Measurements from ENCODE around the gene MMP1. TPM values are rescaled to one million over a fixed set of nuclear protein-coding genes. Genes with fewer than 3 reads are reported as not detected.

The MMP1 gene
- total RNA-seq, 3 donors from 2014 or later (not counting 1 experiment from before 2014, with no cell fraction given): not detected

DNA sequence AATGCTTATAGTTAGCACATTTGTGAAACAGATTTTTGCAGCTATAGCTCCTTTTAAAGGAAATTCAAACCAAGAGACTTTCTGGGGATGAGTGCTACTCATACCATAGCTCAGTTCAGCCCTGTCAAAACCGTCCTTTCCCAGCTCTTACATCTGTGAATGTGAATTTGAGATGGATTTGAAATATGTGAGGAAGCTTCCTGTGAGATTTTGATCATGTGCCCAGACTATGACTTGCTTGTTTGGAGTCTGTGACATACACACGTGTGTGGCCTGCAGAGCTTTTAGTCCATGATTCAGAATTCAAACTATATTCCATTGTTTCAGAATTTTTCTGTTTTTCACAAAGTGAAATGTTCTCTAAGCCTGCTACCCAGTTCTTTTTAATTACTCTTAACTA, 4.4 kb upstream of the MMP1 start:
- Histone ChIP-seq H3K4me1 (ENCODE audit: control insufficient read depth, insufficient read depth, low read length) (no peaks in the 10 kb centered on the region), H3K27ac (ENCODE audit: low read length) (no peak overlapping the region), H3K4me3 (ENCODE audit: low read length) (no peak overlapping the region), H3K27me3 (ENCODE audit: control insufficient read depth, insufficient read depth, low read length) (no peaks in the 10 kb centered on the region), H3K36me3 (ENCODE audit: control insufficient read depth, insufficient read depth, low read length) (no peaks in the 10 kb centered on the region), H3K9me3 (ENCODE audit: control insufficient read depth, insufficient read depth, low read length) (no peaks in the 10 kb centered on the region)
- 6% methylated on average over 2 of the region's 2 CpGs for WGBS (ENCODE audit: insufficient coverage)
- H3K9me3 Mint-ChIP-seq: peaks cover 0 to 3% of the 10 kb centered on the region in 2 donors
- TF ChIP-seq, protein P1, sequence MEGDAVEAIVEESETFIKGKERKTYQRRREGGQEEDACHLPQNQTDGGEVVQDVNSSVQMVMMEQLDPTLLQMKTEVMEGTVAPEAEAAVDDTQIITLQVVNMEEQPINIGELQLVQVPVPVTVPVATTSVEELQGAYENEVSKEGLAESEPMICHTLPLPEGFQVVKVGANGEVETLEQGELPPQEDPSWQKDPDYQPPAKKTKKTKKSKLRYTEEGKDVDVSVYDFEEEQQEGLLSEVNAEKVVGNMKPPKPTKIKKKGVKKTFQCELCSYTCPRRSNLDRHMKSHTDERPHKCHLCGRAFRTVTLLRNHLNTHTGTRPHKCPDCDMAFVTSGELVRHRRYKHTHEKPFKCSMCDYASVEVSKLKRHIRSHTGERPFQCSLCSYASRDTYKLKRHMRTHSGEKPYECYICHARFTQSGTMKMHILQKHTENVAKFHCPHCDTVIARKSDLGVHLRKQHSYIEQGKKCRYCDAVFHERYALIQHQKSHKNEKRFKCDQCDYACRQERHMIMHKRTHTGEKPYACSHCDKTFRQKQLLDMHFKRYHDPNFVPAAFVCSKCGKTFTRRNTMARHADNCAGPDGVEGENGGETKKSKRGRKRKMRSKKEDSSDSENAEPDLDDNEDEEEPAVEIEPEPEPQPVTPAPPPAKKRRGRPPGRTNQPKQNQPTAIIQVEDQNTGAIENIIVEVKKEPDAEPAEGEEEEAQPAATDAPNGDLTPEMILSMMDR (IDR thresholded peaks at IDR 0.05): no peak
- H3K27me3 Mint-ChIP-seq (ENCODE audit: low read depth in 2 of 2): peaks cover 0 to 3% of the 10 kb centered on the region in 2 donors
- H3K27ac Mint-ChIP-seq: no peak overlapping the region
- no peaks in the 10 kb centered on the region for H3K36me3 Mint-ChIP-seq
- intact Hi-C loops (cut with micrococcal nuclease): no loop called here
- ATAC-seq (no peak), DNase-seq (no peak)
- no peaks in the 10 kb centered on the region for H3K4me1 Mint-ChIP-seq
- no peak overlapping the region for H3K4me3 Mint-ChIP-seq

DNA sequence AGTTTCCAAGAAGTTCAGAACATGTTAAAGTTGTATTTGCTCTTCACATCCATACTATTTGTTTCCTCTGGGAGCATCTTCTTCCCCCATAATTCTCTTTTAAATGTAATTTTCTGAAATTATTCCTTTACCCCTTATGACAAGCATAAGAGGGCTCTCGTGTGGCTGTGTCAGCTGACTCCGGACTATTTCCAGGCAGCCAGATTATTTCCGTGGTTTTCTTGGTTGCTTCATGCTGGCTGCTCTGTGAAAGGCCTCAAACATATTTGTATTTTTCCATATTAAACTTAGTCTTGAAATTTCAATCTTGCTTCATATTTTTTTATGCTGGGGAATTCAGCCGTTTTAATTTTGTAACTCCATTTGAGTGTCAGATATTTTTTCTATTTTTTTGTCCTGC, 2.8 kb upstream of the MMP1 start:
- TF ChIP-seq, protein P1 (IDR thresholded peaks at IDR 0.05): no peak
- H3K4me3 ChIP-seq (ENCODE audit: low read length): no peak overlapping the region
- 81% methylated on average over 4 of the region's 4 CpGs for WGBS (ENCODE audit: insufficient coverage)
- H3K4me1 ChIP-seq (ENCODE audit: control insufficient read depth, insufficient read depth, low read length): no peaks in the 10 kb centered on the region
- no peaks in the 10 kb centered on the region for H3K9me3 ChIP-seq (ENCODE audit: control insufficient read depth, insufficient read depth, low read length)
- H3K9me3 Mint-ChIP-seq: peaks cover 0 to 3% of the 10 kb centered on the region in 2 donors
- no peak for DNase-seq
- H3K27ac Mint-ChIP-seq: no peak overlapping the region
- no peaks in the 10 kb centered on the region for H3K36me3 Mint-ChIP-seq
- no peaks in the 10 kb centered on the region for H3K27me3 ChIP-seq (ENCODE audit: control insufficient read depth, insufficient read depth, low read length)
- no peak overlapping the region for H3K4me3 Mint-ChIP-seq
- peaks cover 0 to 2% of the 10 kb centered on the region in 2 donors for H3K27me3 Mint-ChIP-seq (ENCODE audit: low read depth in 2 of 2)
- intact Hi-C loops (cut with micrococcal nuclease): no loop called here
- no peak overlapping the region for H3K27ac ChIP-seq (ENCODE audit: low read length)
- H3K36me3 ChIP-seq (ENCODE audit: control insufficient read depth, insufficient read depth, low read length): no peaks in the 10 kb centered on the region
- ATAC-seq: no peak
- H3K4me1 Mint-ChIP-seq: no peaks in the 10 kb centered on the region

DNA sequence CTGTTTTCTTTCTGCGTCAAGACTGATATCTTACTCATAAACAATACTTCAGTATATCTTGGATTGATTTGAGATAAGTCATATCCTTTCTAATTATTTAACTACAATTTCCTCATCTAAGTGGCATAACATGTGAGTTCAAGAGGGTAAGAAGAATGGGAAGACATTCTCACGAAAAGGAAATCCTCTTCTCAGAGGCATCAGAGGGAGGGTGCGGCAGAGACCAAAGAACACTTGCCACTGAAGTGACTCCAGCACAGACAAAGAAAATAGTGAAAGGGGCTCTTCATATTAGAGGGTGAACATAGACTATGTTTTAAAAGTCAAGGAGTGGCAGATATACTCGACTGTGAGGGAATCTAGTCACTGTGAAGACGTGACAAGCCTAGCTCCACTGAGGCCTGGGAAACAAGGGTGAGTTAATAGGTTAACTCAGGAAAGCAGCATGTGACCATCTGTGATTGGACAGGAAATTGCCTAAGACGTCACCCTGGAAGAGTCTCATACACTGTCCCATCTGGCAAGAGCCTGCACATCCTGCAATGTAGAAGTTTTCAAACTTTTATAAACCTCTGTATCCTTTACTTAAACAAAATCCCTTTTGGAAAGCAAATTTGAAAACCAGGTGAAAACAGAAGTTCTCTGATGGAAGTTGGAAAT, 1.9 kb upstream of the MMP1 start:
- intact Hi-C loops (cut with micrococcal nuclease): no loop called here
- no peaks in the 10 kb centered on the region for H3K4me1 Mint-ChIP-seq
- no peak overlapping the region for H3K27ac ChIP-seq (ENCODE audit: low read length)
- H3K4me3 Mint-ChIP-seq: no peak overlapping the region
- no peaks in the 10 kb centered on the region for H3K27me3 ChIP-seq (ENCODE audit: control insufficient read depth, insufficient read depth, low read length)
- 75% methylated on average over 5 of the region's 6 CpGs for WGBS (ENCODE audit: insufficient coverage)
- no peaks in the 10 kb centered on the region for H3K4me1 ChIP-seq (ENCODE audit: control insufficient read depth, insufficient read depth, low read length)
- TF ChIP-seq, protein P1 (IDR thresholded peaks at IDR 0.05): no peak
- H3K9me3 ChIP-seq (ENCODE audit: control insufficient read depth, insufficient read depth, low read length): no peaks in the 10 kb centered on the region
- H3K27me3 Mint-ChIP-seq (ENCODE audit: low read depth in 2 of 2): no peaks in the 10 kb centered on the region
- DNase-seq (no peak), ATAC-seq (no peak)
- peaks cover 0 to 3% of the 10 kb centered on the region in 2 donors for H3K9me3 Mint-ChIP-seq
- H3K4me3 ChIP-seq (ENCODE audit: low read length): no peak overlapping the region
- no peak overlapping the region for H3K27ac Mint-ChIP-seq
- H3K36me3 Mint-ChIP-seq: no peaks in the 10 kb centered on the region
- no peaks in the 10 kb centered on the region for H3K36me3 ChIP-seq (ENCODE audit: control insufficient read depth, insufficient read depth, low read length)

DNA sequence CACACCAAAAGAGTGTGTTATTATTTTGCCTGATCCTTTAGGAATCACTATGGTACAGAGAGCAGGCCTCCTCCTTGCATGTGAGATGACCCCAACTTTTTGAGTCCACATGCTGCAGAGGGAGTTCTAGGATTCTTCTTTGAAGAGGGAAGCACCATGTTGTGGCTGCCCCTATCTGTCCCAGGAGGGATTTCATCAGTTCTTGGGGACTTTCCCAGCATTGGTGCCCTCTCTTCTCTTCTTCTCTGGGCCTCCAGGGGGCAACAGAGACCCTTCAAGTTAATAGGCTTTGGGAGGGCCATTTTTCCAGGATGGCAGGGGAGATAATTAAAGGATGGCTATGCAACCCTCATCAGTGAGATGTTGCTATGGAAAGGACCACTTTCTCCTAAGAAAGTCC, 3.6 kb downstream of the MMP1 start:
- Mint-ChIP-seq H3K27me3 (ENCODE audit: low read depth in 2 of 2) (no peaks in the 10 kb centered on the region), H3K4me1 (no peaks in the 10 kb centered on the region), H3K27ac (no peak overlapping the region), H3K36me3 (no peaks in the 10 kb centered on the region), H3K9me3 (no peaks in the 10 kb centered on the region), H3K4me3 (no peak overlapping the region)
- no peak for ATAC-seq
- no peak for DNase-seq
- Histone ChIP-seq H3K9me3 (ENCODE audit: control insufficient read depth, insufficient read depth, low read length) (no peaks in the 10 kb centered on the region), H3K27ac (ENCODE audit: low read length) (no peak overlapping the region), H3K4me3 (ENCODE audit: low read length) (no peak overlapping the region), H3K27me3 (ENCODE audit: control insufficient read depth, insufficient read depth, low read length) (no peaks in the 10 kb centered on the region), H3K36me3 (ENCODE audit: control insufficient read depth, insufficient read depth, low read length) (no peaks in the 10 kb centered on the region), H3K4me1 (ENCODE audit: control insufficient read depth, insufficient read depth, low read length) (no peaks in the 10 kb centered on the region)
- intact Hi-C loops (cut with micrococcal nuclease): no loop called here
- TF ChIP-seq, protein P1 (IDR thresholded peaks at IDR 0.05): no peak
